ENCODE data around the gene HK1.
A peak's percentile ranks its signal among the peaks of the same experiment; 100 is the strongest.

The HK1 gene

GRCh38 chr10:69403519-69403918, 125.2 kb downstream of the HK1 start:
- no peak for DNase-seq (ENCODE audit: low read depth in 2 of 2)

- no peak for DNase-seq (ENCODE audit: low read depth in 2 of 2)
Measured at GRCh38 chr10:69404786-69405185, 126.5 kb downstream of the HK1 start.

DNA sequence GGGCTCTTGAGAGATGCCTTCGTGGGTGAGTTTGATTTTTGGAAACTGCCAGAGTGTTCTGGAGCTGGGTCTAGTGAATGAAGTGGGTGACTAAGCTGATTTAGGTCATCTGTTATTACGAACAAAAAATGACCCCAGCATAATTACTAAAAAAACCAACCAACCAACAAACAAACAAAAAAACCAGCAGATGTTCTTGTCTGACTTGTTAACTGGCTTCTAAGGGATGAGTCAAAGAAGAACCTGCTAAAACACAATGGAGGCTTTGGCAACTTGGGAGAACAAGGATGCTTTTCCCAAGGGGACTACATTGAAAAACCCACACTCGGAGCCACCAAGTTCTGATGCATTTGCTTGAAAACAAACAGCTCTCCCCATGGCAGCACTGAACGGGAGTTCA, 126.9 kb downstream of the HK1 start:
- no peak for DNase-seq (ENCODE audit: low read depth in 2 of 2)

GRCh38 chr10:69406302-69406811, 128.1 kb downstream of the HK1 start:
- no peak for DNase-seq (ENCODE audit: low read depth in 2 of 2)

- no peak for DNase-seq (ENCODE audit: low read depth in 2 of 2)
Measured at GRCh38 chr10:69406816-69407580, 128.7 kb downstream of the HK1 start.

- DNase-seq (ENCODE audit: low read depth in 2 of 2): no peak
Measured at GRCh38 chr10:69407621-69408301, 129.5 kb downstream of the HK1 start.

DNA sequence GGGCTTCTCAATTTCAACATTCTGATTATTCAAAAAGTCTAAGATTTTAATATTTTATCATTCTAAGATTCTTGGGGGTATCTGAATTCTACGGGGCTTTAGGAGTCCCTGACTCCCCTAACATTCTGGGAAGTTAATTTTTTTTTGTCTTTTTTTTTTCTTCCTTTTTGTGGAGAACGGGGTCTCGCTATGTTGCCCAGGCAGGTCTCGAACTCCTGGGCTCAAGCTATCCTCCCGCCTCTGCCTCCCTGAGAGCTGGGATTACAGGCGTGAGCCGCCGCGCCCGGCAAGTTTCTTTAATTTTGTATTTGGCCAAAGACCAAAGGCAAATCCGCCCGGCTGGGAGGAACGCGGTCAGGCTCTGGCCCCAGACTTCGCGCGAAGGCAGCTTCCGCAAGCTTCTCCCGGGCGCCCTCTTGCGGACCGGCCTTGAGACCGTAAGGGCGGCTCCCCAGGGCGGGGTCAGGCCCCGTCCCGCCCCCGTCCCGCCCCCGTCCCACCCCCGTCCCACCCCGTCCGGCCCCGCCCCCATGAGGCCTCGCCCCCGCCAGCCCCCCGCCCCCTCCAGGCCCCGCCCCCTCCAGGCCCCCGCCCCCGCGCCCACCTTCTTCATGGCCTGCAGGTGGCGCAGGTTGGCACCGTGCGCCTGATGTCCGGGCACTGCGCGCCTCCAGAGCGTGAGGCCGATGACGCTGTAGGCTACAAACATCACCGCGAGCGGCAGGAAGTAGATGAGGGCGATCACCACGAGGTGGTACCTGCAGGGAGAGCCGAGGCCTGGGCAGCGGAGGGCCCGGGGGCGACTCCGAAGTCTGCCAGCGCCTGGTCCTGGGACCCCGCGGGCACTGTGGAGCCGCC, 130.3 kb downstream of the HK1 start:
- peak; percentile 85 to 89 for DNase-seq (ENCODE audit: low read depth in 2 of 2)

DNA sequence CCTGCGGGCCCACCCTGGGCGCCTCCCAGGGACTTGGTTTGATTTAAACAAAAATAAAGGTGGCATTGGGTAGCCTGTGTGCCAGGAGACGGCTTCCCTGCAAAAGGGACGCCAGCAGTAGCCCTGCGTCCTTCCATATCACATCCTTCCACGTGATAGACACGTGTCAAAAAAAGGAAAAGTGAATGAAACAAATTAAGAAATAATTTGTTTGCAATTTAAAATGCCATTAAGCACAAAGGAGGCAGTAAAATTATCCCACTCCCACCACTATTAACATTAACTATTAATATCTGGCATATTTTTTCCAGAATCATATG, 130.8 kb downstream of the HK1 start:
- no peak for DNase-seq (ENCODE audit: low read depth in 2 of 2)

GRCh38 chr10:69409968-69410367, 131.7 kb downstream of the HK1 start:
- no peak for DNase-seq (ENCODE audit: low read depth in 2 of 2)

- DNase-seq (ENCODE audit: low read depth in 2 of 2): no peak
Measured at GRCh38 chr10:69410487-69410886, 132.2 kb downstream of the HK1 start.

- DNase-seq (ENCODE audit: low read depth in 2 of 2): no peak
Measured at GRCh38 chr10:69411476-69411875, 133.2 kb downstream of the HK1 start.

- no peak for DNase-seq (ENCODE audit: low read depth in 2 of 2)
Measured at GRCh38 chr10:69412232-69412790, 134.0 kb downstream of the HK1 start.

DNA sequence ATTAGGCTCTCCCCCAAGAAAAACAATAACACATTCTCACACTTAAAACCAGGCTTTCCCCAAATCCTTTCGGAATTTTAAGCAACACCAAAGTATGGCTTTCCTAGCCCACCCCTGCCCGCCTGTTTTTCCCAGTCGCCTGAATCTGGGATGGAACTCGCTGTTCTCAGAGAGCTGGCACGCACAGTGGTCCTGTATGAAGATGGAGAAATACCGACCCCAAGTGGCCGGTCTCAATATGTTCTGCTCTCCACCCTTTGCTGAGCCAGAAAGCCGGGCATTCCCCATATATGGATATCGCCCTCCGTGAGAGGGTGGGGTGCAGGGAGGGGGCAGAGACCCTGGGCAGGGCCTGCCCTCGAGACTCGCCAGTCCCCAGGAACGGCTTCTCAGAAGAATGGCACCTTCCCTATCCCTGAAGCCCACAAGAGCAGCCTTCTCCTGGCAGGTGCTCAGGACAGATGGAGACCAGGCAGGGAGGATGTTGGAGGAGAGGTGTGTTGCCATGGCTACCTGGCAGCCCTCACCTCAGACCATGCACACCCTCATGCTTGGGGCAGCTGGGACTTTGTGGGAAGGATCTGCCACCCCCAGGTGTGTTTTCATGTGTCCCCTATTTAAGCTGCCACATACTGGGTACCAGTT, 135.0 kb downstream of the HK1 start:
- peak; percentile 34 to 35 for DNase-seq (ENCODE audit: low read depth in 2 of 2)

- DNase-seq (ENCODE audit: low read depth in 2 of 2): no peak
Measured at GRCh38 chr10:69414036-69415018, 136.0 kb downstream of the HK1 start.

DNA sequence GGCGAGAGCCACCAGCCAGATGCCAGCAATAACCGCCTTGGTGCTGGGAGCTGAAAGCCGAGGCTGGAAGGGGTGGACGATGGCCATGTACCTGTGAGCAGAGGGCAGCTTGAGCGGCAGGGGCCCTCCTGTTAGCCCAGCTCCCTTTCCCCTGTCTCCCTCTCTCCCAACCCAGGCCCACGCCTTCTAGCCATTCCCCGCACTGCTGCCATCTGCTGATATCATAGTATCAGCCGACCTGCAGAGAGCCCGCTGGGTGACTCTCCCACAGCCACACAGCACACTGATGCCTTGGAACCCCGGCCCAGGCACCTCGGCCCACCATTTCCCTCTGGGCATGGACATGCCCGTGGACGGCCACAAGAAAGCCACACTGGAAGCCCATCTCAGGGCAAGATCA, 136.8 kb downstream of the HK1 start:
- no peak for DNase-seq (ENCODE audit: low read depth in 2 of 2)

- no peak for DNase-seq (ENCODE audit: low read depth in 2 of 2)
Measured at GRCh38 chr10:69415951-69416350, 137.7 kb downstream of the HK1 start.

GRCh38 chr10:69416695-69417094, 138.4 kb downstream of the HK1 start, which contains the start of gene TACR2:
TSS of gene TACR2 (minus strand) at chr10:69416918. CDS start at chr10:69416323, 595 bp downstream.
- no peak for DNase-seq (ENCODE audit: low read depth in 2 of 2)

- DNase-seq (ENCODE audit: low read depth in 2 of 2): no peak
Measured at GRCh38 chr10:69417542-69417941, 139.2 kb downstream of the HK1 start.

DNA sequence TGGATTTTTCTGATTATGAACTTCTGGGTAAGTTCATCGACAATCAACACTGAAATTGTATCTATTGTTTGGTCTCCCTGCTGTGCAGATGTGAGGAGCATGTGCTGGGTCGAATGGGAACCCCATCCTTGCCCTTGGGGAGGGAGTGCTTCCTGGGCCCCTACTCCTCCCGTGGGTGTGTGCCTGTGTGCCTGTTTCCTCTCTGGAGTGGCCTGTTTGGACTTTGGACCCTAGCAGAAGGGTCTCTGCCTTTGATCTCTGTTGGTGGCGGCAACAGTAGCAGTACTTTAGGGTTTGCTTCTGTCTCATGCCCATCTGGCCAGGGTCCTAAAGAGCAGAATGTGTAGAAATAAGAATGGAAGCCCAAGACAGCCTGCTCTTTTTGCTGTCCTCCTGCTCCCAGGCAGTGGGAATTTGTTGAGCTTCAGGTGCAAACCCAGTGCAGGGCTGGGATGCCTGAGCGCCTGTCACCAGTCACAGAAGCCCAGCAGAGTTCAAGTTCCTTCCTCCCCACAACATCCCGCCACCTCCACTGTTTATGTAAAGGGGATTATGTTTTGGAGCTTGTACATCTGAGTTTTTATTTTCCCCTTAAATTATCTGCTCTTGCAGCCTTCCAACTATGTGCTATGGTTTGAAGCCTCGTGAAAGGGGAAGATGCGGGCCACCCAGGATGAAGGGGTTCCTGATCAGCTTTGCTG, 139.9 kb downstream of the HK1 start:
- DNase-seq (ENCODE audit: low read depth in 2 of 2): no peak

All from fibroblast of skin of left quadriceps (primary cell).